GM11168 (cell line): ENCODE measurements around the gene JMJD8.

Source experiments
- in situ Hi-C: fragments of 300-500 bp; cut with MboI; formaldehyde crosslinking; loops from one replicate; pipeline ENCODE4 v1.12.0; 2022; ENCODE audit warnings: low sequenced_read_pairs; ENCODE audit not compliant: unreplicated experiment

JMJD8 gene

GRCh38 chr16:631808-632358 lies 52.3 kb downstream of the JMJD8 start:
- in situ Hi-C loops = no loop called here
